Measurements from ENCODE around the gene FCRLB. TPM values are rescaled to one million over a fixed set of nuclear protein-coding genes. Genes with fewer than 3 reads are reported as not detected.

The FCRLB gene
- total and polyA plus RNA-seq, 8 donors, result 0.25 to 1.1 (median 0.53) TPM

DNA sequence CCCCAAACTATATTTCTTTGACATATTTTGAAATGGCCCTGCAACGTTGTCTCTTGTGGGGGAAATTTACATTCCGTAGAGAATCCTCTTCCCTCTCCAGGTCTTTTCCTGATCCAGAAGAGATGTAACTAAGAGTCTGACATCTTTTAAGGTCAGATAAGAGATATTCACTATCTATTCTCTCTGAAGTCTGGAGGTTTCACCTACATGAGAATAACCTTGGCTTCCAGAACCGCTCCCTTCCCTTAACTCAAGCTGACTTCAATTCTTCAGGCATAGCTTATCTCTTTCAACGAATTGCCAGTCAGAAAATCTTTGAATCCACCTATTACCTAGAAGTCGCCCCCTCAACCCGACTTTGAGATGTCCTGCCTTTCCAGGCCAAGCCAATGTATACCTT lies 9.9 kb downstream of the FCRLB start:
- intact Hi-C loops (cut with DNase I), result no loop called here
- Histone ChIP-seq H3K9me3 (no peaks in the 10 kb centered on the region), H3K27ac (no peak overlapping the region), H3K4me3 (no peak overlapping the region), H3K4me1 (peaks cover 0 to 15% of the 10 kb centered on the region in 2 donors), H3K36me3 (no peaks in the 10 kb centered on the region), H3K27me3 (peaks cover 0 to 39% of the 10 kb centered on the region in 2 donors)
- DNase-seq (no peak), ATAC-seq (no peak)
- TF ChIP-seq, protein P1, sequence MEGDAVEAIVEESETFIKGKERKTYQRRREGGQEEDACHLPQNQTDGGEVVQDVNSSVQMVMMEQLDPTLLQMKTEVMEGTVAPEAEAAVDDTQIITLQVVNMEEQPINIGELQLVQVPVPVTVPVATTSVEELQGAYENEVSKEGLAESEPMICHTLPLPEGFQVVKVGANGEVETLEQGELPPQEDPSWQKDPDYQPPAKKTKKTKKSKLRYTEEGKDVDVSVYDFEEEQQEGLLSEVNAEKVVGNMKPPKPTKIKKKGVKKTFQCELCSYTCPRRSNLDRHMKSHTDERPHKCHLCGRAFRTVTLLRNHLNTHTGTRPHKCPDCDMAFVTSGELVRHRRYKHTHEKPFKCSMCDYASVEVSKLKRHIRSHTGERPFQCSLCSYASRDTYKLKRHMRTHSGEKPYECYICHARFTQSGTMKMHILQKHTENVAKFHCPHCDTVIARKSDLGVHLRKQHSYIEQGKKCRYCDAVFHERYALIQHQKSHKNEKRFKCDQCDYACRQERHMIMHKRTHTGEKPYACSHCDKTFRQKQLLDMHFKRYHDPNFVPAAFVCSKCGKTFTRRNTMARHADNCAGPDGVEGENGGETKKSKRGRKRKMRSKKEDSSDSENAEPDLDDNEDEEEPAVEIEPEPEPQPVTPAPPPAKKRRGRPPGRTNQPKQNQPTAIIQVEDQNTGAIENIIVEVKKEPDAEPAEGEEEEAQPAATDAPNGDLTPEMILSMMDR (IDR thresholded peaks at IDR 0.05), result no peak

GRCh38 chr1:161731981-161732718 lies 10.8 kb downstream of the FCRLB start:
- no peaks in the 10 kb centered on the region for H3K36me3 ChIP-seq
- TF ChIP-seq, protein P1 (IDR thresholded peaks at IDR 0.05), result no peak
- ATAC-seq (no peak), DNase-seq (no peak)
- H3K4me1 ChIP-seq, result peaks cover 0 to 8% of the 10 kb centered on the region in 2 donors
- H3K9me3 ChIP-seq, result no peaks in the 10 kb centered on the region
- H3K27me3 ChIP-seq, result peaks cover 0 to 31% of the 10 kb centered on the region in 2 donors
- no peak overlapping the region for H3K27ac ChIP-seq
- intact Hi-C loops (cut with DNase I), result no loop called here
- no peak overlapping the region for H3K4me3 ChIP-seq

GRCh38 chr1:161733526-161733925 lies 12.2 kb downstream of the FCRLB start:
- Histone ChIP-seq H3K4me3 (no peak overlapping the region), H3K27me3 (peaks cover 0 to 22% of the 10 kb centered on the region in 2 donors), H3K9me3 (no peaks in the 10 kb centered on the region), H3K4me1 (peaks cover 0 to 6% of the 10 kb centered on the region in 2 donors), H3K36me3 (no peaks in the 10 kb centered on the region), H3K27ac (no peak overlapping the region)
- intact Hi-C loops (cut with DNase I), result no loop called here
- DNase-seq (no peak), ATAC-seq (peak; percentile 61)
- TF ChIP-seq, protein P1 (IDR thresholded peaks at IDR 0.05), result no peak

GRCh38 chr1:161735837-161736236 lies 14.5 kb downstream of the FCRLB start:
- intact Hi-C loops (cut with DNase I), result no loop called here
- no peaks in the 10 kb centered on the region for H3K36me3 ChIP-seq
- H3K27me3 ChIP-seq, result peaks cover 0 to 6% of the 10 kb centered on the region in 2 donors
- DNase-seq (no peak), ATAC-seq (no peak)
- TF ChIP-seq, protein P1 (IDR thresholded peaks at IDR 0.05), result no peak
- no peaks in the 10 kb centered on the region for H3K9me3 ChIP-seq
- no peak overlapping the region for H3K4me3 ChIP-seq
- H3K4me1 ChIP-seq, result peaks cover 0 to 29% of the 10 kb centered on the region in 2 donors
- H3K27ac ChIP-seq, result no peak overlapping the region

- TF ChIP-seq, protein P1 (IDR thresholded peaks at IDR 0.05), result no peak
- Histone ChIP-seq H3K27me3 (peaks cover 0 to 6% of the 10 kb centered on the region in 2 donors), H3K4me3 (no peak overlapping the region), H3K27ac (no peak overlapping the region), H3K9me3 (no peaks in the 10 kb centered on the region), H3K36me3 (no peaks in the 10 kb centered on the region), H3K4me1 (peaks cover 0 to 36% of the 10 kb centered on the region in 2 donors)
- intact Hi-C loops (cut with DNase I), result no loop called here
- ATAC-seq, result no peak
- no peak for DNase-seq
These were observed 15.1 kb downstream of the FCRLB start for GRCh38 chr1:161736335-161736969.

All from left lung (tissue), 10 donors.